Posterior vena cava (tissue), 2 donors: Measurements from ENCODE around the gene PHF12. TPM values are rescaled to one million over a fixed set of nuclear protein-coding genes. Genes with fewer than 3 reads are reported as not detected.

Experiments
- DNase-seq: peaks from one replicate; pipeline ENCODE4 v3.0.0-alpha.2; 2020; ENCODE audit warnings: low spot score
- intact Hi-C, 2 donors: fragments of 100-400 bp; cut with DNase I; formaldehyde crosslinking; loops; one replicate each; pipeline versions ENCODE4 v1.14.1 to v1.14.2; 2022 to 2023
- total RNA-seq, 2 donors: library from RNA; stranded (reverse); fragmentation: NEBNext Ultra II Directional; extraction: Animal tissue kit (Norgen Biotek cat#: 25700); gene quantifications; one replicate each; pipeline ENCODE4 v1.2.1, GENCODE V29; 2021
- donor health status: DM: yes; HTN: yes; CAD: no.
- donor health status: DM: yes; HTN: yes; CAD: no.

The PHF12 gene
- total RNA-seq, 2 donors from 2014 or later: 26.7 to 32.3 TPM

DNA sequence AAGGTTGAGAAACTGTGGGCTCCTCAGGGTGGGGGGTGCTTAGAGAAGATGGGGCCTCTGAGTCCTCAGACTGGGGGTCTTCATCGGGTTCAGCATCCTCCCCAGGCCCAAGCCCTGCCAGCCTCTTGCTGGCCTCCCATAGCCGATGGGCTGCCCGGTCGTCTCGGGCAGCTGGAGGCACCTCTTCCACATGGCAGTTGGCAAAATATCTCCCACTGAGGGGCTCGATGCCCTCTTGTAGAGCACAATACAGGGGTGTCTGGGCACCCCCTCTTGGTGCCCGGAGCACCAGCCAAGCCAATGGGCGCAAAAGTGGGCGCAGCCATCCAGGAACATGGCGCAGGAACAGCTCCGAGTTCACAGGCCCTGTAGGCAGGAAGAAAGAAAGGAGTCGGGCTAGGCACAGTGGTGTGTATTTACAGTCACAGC lies 52.8 kb downstream of the PHF12 start:
- DNase-seq: no peak
- intact Hi-C loops: loop anchor here (10.0 kb wide), 2 partner anchors 134 to 144 kb away; no protein-coding TSS in a partner anchor

DNA sequence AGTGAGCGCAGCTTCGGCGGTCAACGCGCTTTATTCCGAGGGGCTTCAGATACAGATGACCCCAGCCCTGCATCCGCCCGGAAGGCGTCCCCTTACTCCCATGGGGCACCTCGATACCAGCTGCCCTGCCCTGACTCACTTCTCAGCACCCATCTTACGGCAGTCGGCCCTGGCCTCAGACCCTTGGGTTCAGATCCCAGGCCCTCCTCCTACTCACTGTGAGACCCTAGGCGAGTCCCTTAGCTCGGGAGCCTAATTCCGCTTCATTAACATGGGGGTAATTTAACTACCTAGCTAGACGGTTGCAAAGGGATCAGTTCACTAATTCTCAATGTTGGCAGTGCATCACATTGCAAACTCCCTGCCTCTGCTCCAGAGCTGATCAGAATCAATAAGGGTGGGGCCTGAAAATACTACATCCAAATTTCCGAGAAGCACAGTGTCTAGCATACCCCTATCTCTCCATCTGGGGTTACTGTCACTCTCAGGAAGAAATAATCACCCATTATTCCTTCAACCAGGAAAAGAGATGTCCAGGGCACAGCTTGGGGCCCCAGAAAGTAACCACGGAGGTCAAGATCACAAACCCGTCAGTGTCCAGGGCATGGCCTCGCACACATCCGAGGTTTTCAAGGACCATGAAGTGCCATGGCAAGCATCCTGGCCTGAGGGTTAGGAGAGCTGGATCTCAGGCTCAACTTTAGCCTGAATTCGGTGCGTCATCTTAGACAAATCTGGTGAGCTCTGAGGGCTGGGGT lies 53.4 kb downstream of the PHF12 start:
- no peak for DNase-seq
- intact Hi-C loops: loop anchor here (10.0 kb wide), 2 partner anchors 133 to 143 kb away; no protein-coding TSS in a partner anchor

DNA sequence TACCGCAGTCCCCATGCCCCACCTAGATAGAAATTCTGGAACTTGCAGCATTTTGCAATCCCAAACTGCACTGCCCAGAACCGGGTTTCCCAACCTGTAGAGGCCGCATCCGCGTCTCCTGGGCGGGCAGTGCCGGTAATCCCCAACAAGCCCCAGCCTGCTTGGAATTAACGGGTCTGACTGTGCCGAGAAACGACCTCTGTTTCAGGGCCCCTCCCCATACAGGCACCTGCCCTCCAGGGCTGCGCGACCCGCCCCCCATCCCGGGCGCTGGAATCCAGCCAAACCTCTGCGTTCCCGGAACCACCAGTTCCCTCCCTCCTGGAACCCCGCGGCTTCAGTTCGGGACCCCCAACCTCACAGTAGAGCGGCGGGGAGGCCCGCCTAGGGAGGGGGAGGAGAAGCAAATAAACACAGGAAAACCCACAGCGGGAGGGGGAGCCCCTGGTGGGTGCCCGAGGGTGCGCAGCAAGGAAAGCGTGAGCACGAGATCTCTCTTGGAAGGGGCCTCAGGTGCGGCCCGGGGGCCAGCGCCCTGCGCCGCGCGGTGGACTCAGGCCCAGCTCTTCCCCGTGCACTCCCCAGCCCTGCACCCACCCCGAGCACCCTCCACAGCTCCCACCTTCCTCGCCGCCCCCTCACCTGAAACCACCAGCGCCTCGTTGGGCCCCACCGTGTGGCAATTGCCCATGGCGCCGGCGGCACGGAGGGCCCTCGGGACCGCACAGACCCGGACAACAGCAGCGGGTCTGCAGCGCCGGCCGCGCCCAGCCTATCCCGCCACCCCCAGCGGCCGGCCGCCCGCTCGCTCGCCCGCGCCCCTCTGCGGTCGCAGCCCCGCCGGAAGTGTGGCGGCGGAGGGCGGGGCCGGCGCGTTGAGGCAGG lies 54.2 kb downstream of the PHF12 start, which contains the start of gene FLOT2:
FLOT2 (minus strand) TSS at position 850 of the 885 bp plus-strand sequence; CDS start at position 691, 159 bp downstream.
- intact Hi-C loops: loop anchor here (10.0 kb wide), 2 partner anchors 132 to 142 kb away; no protein-coding TSS in a partner anchor
- peak; percentile 91 for DNase-seq

DNA sequence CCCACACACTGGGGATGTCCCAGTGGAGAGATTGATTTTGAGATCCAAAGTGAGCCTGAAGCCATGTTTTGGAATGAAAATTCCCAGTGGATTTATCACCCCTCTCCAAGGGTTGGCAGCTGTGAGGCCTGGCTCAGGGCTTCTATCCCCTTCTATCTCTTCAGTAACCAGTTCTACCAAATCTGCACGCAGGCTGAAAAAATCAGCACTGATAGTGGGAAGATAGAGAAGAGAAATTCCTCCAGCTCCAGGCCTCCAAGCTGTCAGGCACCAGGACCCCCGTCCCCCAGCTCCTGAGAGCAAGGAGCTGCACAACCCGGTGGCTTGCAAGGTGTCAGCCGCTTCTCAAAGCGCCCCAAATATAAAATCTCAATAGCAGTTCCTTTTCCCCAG lies 54.8 kb downstream of the PHF12 start:
- no peak for DNase-seq
- intact Hi-C loops: loop anchor here (10.0 kb wide), 2 partner anchors 132 to 142 kb away; no protein-coding TSS in a partner anchor

DNA sequence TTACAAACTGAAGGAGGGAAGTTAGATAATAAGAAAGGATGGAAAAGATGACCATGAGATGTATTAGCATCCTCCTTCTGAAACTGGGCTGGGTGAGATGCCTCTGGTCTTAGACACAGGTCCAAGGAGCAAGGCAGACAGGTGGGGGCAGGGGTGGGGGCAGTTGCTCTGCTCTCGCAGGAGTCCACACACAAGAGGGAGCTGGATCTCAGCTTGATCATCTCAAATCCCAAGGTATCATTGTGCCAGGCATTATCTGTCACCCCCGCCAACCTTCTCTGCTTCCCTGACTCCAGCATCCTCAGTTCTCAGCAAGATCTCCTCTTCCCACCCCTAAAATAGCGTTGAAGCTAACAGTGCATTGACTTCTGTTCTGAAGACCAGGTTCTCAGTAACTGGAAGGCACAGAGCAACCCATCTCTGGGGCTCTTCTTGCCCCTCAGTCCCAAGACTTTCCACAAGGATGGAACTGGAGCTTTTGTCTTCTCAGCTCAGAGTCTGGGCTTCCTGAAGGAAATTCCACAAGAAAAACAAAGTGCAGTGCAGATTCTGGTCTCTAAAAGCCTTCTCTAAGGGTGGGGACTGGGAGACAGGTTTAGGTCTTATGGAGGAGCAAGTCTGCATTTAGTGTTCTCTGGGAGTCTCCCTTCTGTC lies 55.4 kb downstream of the PHF12 start:
- intact Hi-C loops: loop anchor here (10.0 kb wide), 2 partner anchors 131 to 141 kb away; no protein-coding TSS in a partner anchor
- DNase-seq: peak; percentile 34

DNA sequence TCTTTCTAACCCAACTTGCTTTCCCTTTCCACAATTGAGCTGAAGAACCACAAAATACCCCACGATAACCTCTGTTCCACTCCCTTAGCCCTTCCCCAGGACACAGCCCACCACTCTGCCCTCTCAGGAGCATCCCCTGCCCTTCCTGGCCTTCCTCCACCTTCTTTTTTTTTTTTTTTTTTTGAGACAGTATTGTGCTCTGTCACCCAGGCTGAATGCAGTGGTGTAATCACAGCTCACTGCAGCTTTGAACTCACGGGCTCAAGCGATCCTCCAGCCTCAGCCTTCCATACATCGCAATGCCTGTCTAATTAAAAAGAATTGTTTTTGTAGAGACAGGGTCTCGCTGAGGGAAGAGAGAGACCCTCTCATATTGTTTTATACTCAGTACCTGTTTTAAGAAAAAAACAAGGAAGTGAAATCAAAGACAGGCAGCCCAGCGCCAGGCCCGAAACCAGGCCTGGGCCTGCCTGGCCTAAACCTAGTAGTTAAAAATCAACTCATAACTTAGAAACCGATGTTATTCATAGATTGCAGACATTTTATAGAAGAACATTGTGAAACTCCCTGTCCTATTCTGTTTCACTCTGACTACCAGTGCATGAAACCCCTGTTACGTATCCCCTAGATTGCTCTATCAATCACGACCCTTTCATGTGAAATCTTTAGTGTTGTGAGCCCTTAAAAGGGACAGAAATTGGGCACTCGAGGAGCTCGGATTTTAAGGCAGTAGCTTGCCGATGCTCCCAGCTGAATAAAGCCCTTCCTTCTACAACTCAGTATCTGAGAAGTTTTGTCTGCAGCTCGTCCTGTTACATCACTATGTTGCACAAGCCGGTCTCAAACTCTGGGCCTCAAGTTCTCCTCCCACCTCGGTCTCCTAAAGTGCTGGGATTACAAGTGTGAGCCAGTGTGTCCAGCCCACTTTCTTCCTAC lies 57.8 kb downstream of the PHF12 start:
- intact Hi-C loops: loop anchor here (10.0 kb wide), 2 partner anchors 129 to 139 kb away; no protein-coding TSS in a partner anchor
- DNase-seq: peak; percentile 73

DNA sequence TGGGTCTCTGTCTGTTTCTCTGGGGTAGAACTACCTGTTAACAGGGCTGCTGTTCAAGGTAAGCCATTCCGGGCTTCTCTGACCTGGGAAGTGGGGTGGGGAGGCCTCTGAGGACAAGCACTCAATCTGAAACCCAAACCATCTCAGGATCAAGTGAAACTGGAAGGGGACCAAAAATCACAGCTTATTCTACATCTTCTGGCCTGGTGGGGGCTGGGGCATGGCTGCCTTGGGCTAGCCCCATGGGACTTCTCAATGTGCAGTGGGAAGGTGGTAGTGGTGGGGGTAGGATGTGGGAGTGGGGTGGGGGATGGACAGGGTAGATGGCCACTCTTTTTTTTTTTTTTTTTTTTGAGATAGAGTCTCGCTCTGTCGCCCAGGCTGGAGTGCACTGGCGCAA lies 59.3 kb downstream of the PHF12 start:
- intact Hi-C loops: loop anchor here (10.0 kb wide), 2 partner anchors 127 to 137 kb away; no protein-coding TSS in a partner anchor
- DNase-seq: no peak

DNA sequence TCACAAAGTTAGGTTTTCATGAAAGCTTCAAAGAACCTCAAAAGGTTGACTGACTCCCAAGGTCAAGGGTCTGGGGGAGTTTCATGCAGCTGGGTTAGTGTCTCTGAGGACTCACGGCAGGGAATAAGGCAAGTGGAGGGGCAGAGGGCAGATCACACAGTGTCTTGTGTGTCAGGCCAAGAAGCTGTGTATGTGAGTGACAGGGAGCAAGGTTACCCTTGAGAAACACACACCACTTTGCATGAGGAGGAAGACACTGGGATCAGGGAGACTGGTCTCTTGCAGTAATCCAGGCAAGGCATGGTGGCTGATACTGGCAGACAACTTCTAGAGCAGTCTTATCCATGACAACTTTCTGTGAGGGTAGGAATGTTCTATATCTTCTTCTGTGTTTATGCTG lies 60.1 kb downstream of the PHF12 start:
- DNase-seq: no peak
- intact Hi-C loops: loop anchor here (10.0 kb wide), 2 partner anchors 126 to 136 kb away; no protein-coding TSS in a partner anchor

DNA sequence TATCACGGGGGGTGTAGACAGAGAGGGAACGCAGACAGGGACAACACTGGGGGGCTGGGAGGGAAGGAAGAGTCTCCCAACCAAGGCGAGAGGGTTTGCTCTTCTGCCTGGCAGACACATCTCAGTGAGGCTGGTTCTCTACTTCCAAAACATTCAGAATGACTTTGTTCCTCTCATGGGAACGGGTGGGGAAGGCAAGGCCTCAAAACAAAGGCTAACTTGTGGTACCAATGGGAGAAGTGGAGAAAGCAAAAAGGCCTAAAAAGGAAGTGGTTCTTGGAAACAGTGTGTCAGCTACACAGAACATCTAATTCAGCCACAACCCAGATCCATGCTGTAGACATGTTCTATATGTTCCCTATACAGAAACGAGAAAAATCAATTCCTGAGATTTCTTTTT lies 61.3 kb downstream of the PHF12 start:
- DNase-seq: no peak
- intact Hi-C loops: loop anchor here (10.0 kb wide), 3 partner anchors 45 to 135 kb away; no protein-coding TSS in a partner anchor

DNA sequence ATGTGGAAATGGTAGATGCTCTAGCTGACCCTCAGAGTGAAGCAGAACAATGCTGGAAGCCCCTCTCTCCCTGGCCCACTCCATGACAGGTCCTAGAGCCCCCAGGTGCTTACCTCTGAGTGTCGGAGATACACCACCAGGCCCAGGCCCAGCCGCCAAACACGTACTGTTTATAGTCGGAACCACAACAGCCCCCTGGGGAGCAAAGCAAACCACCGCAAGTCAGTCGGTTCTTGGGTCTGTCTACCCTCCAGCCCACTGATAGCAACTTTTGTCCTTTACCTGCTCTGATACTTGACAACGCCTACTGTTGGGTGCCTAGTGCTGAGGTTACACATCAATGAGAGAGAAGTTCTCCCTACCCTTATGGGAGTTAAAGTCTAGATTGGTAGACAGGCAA lies 62.5 kb downstream of the PHF12 start:
- no peak for DNase-seq
- intact Hi-C loops: loop anchor here in 1 of 2 donors (10.0 kb wide), 1 partner anchor 46 kb away; no protein-coding TSS in a partner anchor

DNA sequence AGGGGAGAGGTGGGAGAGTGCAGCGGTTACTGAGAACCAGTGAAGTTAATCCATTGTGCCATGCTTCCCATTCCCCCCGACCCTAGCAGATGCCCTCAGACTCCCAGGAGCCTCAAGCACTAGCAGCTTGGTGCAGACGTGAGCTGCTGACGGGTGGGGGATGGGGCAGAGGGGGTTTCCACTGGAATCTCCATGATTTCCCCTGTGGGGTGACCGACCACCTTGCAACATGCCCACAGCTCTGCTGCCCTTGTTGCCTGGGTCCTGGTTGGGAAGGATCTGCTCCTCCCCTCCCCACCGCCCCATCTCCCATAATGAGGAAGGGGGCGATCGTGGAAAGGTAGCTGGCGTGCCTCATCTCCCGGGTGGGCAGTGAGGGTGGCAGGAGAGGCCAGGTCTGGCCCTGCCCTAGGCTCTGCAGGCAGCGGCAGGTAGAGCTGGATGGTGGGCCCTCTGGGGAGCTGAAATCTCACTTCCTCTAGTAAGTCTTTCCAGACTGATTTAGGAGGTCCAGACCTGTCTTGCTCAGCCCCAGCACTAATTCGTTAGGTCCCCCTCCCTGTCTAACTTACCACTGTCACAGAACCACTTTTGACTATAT lies 63.3 kb downstream of the PHF12 start:
- intact Hi-C loops: loop anchor here in 1 of 2 donors (10.0 kb wide), 1 partner anchor 47 kb away; no protein-coding TSS in a partner anchor
- DNase-seq: no peak

DNA sequence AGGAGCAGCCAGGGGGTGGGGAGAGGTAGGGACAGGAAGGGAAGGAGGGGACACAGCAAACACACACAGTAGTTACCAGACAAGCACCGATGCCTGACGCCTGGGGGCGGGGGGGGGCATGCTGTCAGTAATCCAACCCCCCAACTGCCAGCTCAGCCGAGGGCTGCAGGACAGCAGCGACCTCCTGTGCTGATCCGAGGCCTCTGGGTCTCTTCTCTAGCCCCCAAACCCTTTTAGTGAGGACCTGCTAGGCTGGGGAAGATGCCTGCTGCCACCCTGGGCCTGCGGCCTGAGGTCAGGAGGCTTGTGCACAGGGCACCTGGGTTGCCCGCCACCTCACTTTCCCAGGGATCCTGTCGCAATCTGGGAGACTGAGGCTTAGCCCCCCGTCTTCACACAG lies 65.4 kb downstream of the PHF12 start:
- DNase-seq: no peak

DNA sequence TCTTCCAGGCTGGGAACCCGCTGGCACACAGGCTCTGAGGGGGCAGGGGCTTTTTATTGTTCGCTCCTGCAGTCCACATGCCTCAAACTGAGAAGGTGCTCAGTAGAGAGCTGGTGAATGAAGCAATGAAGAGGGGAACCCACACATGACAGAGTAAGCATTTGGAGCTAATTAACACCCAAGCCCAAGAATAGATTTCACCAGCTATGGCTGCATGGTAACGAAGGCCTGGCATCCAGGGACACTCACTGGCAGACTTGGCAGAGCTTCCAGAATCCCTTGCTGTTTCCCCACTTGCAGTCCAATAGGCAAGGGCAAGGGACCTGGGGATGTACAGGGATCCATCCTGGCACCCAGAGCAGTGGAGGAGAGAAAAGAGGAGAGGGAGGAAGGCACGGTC lies 66.0 kb downstream of the PHF12 start:
- intact Hi-C loops: loop anchor here in 1 of 2 donors (10.0 kb wide), 1 partner anchor 49 kb away; no protein-coding TSS in a partner anchor
- DNase-seq: no peak

More for the DNA sequence above, 65.4 kb downstream of the PHF12 start:
- intact Hi-C loops: loop anchor here in 1 of 2 donors (10.0 kb wide), 1 partner anchor 49 kb away; no protein-coding TSS in a partner anchor

DNA sequence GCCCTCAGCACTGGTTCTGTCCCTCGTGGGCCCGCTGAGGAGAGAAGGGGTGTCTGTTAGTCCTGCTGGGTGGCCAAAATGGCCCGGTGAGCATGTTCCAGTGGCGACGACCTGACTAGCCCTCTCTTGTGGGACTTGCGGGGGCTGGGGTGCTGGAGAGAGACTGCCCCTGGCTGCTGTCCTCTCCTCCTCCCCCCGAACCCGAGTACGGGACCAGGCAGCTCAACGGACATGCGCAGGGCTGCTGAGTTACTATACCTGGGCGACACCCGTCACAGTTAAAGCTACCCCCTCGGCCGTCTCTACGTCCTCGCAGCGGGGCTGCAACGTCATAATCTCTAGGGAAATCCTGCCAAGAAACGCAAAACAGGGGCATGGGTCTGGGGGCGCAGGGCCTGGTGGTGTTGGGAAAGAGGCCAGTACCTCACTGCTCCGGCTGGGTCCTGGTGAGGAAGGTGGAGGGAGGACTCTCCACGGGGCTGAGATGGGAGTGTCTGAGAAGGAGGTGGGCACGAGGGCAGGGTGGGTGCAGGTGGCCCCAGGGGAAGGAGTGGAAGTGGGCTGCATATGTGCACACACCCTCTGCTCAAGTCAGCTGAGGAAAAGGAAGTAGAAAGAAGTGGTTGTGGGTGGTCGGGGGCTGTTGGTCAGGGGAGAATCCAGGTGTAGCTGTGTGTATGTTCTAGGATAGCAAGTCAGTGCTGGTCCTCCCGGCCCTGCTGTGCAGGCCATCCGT lies 67.2 kb downstream of the PHF12 start:
- DNase-seq: no peak
- intact Hi-C loops: loop anchor here in 1 of 2 donors (10.0 kb wide), 1 partner anchor 51 kb away; no protein-coding TSS in a partner anchor

DNA sequence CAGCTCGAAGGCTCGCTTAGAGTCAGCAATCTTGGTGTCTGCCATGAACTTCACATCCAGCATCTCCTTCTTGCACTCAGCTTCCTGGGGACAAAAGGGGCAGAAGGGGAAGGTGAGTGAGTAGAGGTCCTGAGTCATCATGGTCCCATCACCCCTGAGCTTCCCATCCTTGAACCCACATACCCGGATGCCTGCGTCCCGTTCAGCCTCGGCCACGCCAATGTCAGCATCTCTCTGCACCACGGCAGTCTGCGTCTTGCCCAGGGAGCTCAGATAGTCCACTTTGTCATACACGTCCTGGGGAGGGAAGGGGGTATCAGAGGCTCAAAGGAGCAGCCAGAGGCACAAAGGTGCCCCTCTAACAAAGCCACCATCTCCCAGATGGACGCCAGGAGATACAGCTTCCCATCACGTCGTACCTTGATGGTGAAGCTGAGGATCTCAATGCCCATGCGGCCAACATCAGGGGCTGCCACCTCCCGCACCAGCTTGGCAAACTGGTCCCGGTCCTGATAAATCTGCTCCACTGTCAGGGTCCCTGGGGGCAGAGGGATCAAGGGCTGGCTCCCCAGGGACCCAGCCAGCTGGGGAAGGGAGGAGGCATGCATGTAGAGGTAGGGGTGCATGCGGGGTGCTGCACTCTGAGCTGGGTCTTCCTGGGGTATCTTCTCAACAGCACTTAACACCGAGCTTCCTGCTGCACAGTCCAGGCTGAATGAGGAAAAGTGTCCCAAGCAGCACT lies 69.0 kb downstream of the PHF12 start:
- DNase-seq: no peak
- intact Hi-C loops: loop anchor here in 1 of 2 donors (10.0 kb wide), 1 partner anchor 52 kb away; no protein-coding TSS in a partner anchor
